ENCODE measurements around the gene LTBP3.

The LTBP3 gene

GRCh38 chr11:65492637-65493366 is 65.4 kb downstream of the LTBP3 start:
- no peak for DNase-seq (ENCODE audit: low read depth)

GRCh38 chr11:65492387-65492636 is 65.8 kb downstream of the LTBP3 start:
- no peak for DNase-seq (ENCODE audit: low read depth)

GRCh38 chr11:65491614-65492386 is 66.4 kb downstream of the LTBP3 start:
- DNase-seq (ENCODE audit: low read depth) = no peak

DNA sequence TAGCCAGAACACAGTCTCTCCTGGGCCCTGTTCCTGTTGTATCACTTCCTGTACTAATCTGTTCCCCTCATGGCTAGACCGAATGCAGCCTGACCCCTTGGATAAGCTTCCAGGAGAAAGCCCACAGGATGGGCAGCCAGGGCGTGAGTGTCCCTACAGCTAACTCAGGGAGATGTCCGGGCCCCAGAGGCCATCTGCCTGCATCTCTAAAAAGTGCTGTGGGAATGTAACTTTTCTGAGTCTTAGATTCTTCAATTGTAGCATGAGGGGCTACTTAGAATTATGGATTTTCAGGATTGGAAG is 67.0 kb downstream of the LTBP3 start:
- DNase-seq (ENCODE audit: low read depth) = no peak

DNA sequence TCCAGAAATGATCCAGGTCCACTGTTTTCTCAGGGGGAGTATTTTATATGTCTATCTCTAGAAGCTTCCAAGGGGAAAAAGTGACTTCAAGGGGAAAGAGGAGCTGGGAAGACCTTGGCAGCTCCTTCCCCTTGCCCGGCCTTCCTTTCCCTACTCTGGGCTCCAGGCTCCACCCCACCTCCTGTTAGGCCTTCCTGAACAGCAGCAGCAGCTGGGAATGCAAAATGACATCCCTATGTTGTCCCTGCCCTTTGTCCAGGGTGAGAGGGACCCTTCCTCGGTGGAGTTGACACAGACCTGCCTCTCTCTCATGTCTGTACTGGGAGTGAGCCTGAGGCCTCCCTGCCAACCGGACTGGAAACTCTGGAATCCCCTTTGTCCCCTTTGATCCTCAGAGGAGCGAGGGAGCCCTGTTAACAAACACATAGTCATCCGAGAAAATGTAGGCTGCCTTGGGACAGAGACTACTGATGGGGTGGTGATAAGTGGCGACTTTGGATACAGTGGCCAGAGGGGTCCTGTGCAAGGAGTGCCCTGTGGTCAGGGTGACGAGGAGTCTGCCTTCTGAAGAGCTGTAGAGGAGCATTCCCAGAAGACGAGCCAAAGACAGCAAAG is 68.3 kb downstream of the LTBP3 start:
- DNase-seq (ENCODE audit: low read depth) = no peak

GRCh38 chr11:65489035-65489705 is 69.0 kb downstream of the LTBP3 start:
- DNase-seq (ENCODE audit: low read depth) = no peak

Data from activated T-helper 9 cell treated with anti-CD3 and anti-CD28 coated beads, Interleukin-2, amount 50 U/mL, for 16 hours (primary cell).